ENCODE results near the gene PACSIN2.
A peak's percentile ranks its signal among the peaks of the same experiment; 100 is the strongest.

The PACSIN2 gene

DNA sequence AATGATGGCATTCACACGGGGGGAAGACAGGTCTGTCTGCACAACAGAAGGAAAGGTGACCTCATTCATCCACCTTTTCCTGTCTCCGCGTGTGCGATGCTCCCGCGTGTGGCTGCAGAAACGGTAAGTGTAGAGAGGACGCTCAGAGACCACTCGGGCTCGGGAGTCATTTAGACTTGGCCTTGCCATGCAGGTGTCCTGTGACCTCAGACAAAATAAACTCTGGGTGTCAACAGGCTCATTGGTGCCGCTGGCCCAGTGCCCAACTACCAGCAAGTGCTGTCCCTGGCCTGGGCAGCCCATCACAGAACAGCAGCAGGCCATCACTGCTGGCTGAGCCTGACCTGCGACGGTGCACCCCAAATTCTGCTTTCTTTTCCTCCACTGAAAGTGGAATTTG lies 109.7 kb downstream of the PACSIN2 start:
- Histone ChIP-seq H3K27ac (peak overlapping the region; percentile 55), H3K36me3 (peaks cover 46% of the 10 kb centered on the region), H3K4me1 (ENCODE audit: control insufficient read depth in 1 of 2, insufficient read depth in 1 of 2, low read depth in 1 of 2, low read length in 1 of 2) (peaks cover 11 to 25% of the 10 kb centered on the region in 2 experiments), H3K27me3 (no peaks in the 10 kb centered on the region), H3K4me3 (ENCODE audit: low read depth in 1 of 2, low read length in 1 of 2) (no peak overlapping the region), H3K9me3 (no peaks in the 10 kb centered on the region)
- TF ChIP-seq, protein P1, sequence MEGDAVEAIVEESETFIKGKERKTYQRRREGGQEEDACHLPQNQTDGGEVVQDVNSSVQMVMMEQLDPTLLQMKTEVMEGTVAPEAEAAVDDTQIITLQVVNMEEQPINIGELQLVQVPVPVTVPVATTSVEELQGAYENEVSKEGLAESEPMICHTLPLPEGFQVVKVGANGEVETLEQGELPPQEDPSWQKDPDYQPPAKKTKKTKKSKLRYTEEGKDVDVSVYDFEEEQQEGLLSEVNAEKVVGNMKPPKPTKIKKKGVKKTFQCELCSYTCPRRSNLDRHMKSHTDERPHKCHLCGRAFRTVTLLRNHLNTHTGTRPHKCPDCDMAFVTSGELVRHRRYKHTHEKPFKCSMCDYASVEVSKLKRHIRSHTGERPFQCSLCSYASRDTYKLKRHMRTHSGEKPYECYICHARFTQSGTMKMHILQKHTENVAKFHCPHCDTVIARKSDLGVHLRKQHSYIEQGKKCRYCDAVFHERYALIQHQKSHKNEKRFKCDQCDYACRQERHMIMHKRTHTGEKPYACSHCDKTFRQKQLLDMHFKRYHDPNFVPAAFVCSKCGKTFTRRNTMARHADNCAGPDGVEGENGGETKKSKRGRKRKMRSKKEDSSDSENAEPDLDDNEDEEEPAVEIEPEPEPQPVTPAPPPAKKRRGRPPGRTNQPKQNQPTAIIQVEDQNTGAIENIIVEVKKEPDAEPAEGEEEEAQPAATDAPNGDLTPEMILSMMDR (IDR thresholded peaks at IDR 0.05) = no peak

GRCh38 chr22:42904050-42904449 lies 110.9 kb downstream of the PACSIN2 start:
- no peaks in the 10 kb centered on the region for H3K27me3 ChIP-seq
- TF ChIP-seq, protein P1 (IDR thresholded peaks at IDR 0.05) = no peak
- H3K36me3 ChIP-seq = peaks cover 34% of the 10 kb centered on the region
- no peaks in the 10 kb centered on the region for H3K9me3 ChIP-seq
- peak overlapping the region; percentile 21 for H3K27ac ChIP-seq
- H3K4me1 ChIP-seq (ENCODE audit: control insufficient read depth in 1 of 2, insufficient read depth in 1 of 2, low read depth in 1 of 2, low read length in 1 of 2) = peaks cover 11 to 25% of the 10 kb centered on the region in 2 experiments
- no peak overlapping the region for H3K4me3 ChIP-seq (ENCODE audit: low read depth in 1 of 2, low read length in 1 of 2)

DNA sequence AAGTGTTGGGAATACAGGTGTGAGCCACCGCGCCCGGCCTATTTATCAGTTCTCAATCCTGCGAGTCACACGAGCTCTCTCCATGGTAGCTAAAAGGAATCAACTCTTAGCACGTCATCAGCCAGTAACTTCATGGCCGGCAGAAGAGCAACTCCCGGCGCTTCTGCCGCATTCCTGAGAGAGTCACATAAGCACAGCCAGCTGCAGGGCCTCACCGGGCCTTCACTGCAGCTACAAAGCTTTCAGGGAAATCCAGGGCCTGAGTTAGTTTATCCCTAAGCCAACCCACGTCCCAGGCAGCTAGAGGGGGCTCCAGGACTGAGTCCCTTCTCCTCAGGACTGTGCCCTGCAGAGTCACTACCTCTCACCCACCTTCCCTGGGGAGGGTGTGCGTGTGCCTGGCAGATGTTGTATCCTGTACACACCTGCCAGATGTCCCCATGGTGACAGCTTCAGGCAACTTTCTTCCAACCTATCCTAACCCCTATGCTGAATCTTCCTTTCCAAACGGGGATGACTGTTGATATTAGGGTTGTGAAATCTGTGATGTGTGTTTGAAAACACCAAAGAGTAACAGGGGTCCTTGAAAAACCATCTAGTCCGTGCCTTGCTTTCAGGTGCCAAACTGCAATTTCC lies 112.0 kb downstream of the PACSIN2 start:
- no peak overlapping the region for H3K4me3 ChIP-seq (ENCODE audit: low read depth in 1 of 2, low read length in 1 of 2)
- H3K27me3 ChIP-seq = no peaks in the 10 kb centered on the region
- peaks cover 12 to 32% of the 10 kb centered on the region in 2 experiments for H3K4me1 ChIP-seq (ENCODE audit: control insufficient read depth in 1 of 2, insufficient read depth in 1 of 2, low read depth in 1 of 2, low read length in 1 of 2)
- H3K36me3 ChIP-seq = peaks cover 31% of the 10 kb centered on the region
- TF ChIP-seq, protein P1 (IDR thresholded peaks at IDR 0.05) = no peak
- H3K9me3 ChIP-seq = no peaks in the 10 kb centered on the region
- H3K27ac ChIP-seq = peak overlapping the region; percentile 9

DNA sequence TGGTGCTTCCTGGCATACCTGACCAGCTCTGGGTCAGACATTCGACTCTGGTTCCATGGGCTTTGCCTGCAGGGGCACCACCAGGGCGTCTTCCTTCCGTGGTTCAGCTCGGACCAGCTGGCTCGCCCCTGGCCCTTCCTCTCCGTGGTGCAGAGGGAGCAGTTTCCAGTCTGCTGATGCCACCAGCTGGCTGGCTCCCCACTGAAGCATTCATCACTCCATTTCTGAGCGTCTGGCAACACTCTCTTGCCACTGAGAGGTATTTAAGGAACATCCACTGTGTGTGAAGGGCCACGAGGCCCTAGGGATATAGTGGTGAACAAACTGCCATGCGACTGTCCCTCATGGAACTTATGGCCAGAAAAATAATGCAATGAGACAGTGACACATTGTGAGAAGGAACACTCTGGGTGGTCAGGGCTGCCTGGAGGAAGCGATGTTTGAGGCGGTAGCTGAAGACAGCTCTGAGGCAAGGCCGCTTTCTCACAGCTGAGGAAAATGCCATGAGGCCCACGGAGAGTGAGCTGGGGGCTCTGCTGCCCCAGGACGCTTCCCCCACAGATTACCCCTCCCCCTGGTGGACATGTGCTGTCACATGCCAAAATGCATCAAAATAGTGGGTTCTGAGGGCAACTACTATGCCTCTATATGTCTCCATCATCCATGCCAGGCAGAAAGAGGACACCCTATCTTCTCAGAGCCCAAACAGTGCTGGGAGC lies 113.0 kb downstream of the PACSIN2 start:
- H3K9me3 ChIP-seq = no peaks in the 10 kb centered on the region
- TF ChIP-seq, protein P1 (IDR thresholded peaks at IDR 0.05) = no peak
- no peak overlapping the region for H3K4me3 ChIP-seq (ENCODE audit: low read depth in 1 of 2, low read length in 1 of 2)
- peaks cover 22 to 42% of the 10 kb centered on the region in 2 experiments for H3K4me1 ChIP-seq (ENCODE audit: control insufficient read depth in 1 of 2, insufficient read depth in 1 of 2, low read depth in 1 of 2, low read length in 1 of 2)
- peak overlapping the region; percentile 55 for H3K27ac ChIP-seq
- H3K27me3 ChIP-seq = no peaks in the 10 kb centered on the region
- H3K36me3 ChIP-seq = peaks cover 23% of the 10 kb centered on the region

DNA sequence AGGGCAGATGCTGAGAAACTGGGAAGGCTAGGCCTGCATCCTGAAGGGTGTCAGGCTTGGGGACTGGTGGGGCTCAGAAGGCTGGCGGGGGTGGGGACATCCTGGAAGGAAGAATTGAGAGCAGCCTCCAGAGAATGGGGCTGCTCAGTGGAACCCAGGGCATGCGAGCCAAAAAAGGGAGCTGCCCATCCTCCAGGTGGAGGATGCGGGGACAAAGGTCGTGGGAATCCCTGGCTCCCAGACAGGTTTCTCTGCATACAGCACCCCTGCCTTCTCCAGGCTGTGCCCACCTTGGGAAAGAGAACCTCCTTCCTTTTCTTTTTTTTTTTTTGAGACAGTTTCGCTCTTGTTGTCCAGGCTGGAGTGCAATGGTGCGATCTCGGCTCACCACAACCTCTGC lies 117.0 kb downstream of the PACSIN2 start:
- Histone ChIP-seq H3K4me3 (ENCODE audit: low read depth in 1 of 2, low read length in 1 of 2) (no peak overlapping the region), H3K27me3 (no peaks in the 10 kb centered on the region), H3K9me3 (no peaks in the 10 kb centered on the region), H3K4me1 (ENCODE audit: control insufficient read depth in 1 of 2, insufficient read depth in 1 of 2, low read depth in 1 of 2, low read length in 1 of 2) (peaks cover 56 to 69% of the 10 kb centered on the region in 2 experiments), H3K27ac (peak overlapping the region; percentile 90), H3K36me3 (peaks cover 12% of the 10 kb centered on the region)
- TF ChIP-seq, protein P1 (IDR thresholded peaks at IDR 0.05) = no peak
